Fibroblast of skin of back (primary cell): ENCODE results near the gene RBM12.
"Not testable (repeated sequence)": the region's sequence is repeated elsewhere in the genome, so short reads cannot be mapped to it uniquely, and the experiment has no call there.

Experiments used
- DNase-seq: peaks from one replicate; pipeline ENCODE4 v3.0.0-alpha.2; 2013

The RBM12 gene

GRCh38 chr20:35698298-35699126 is 33.8 kb upstream of the RBM12 start:
- DNase-seq: no peak

- no peak for DNase-seq
These were observed 33.1 kb upstream of the RBM12 start for GRCh38 chr20:35697696-35698297.

- DNase-seq: no peak
These were observed 31.3 kb upstream of the RBM12 start for GRCh38 chr20:35695978-35696377.

GRCh38 chr20:35695245-35695749 is 30.6 kb upstream of the RBM12 start:
- DNase-seq: no peak

GRCh38 chr20:35690265-35690664 is 25.6 kb upstream of the RBM12 start:
- no peak for DNase-seq

- DNase-seq: not testable (repeated sequence)
These were observed 22.2 kb upstream of the RBM12 start for GRCh38 chr20:35686872-35687271.

GRCh38 chr20:35685368-35685767 is 20.7 kb upstream of the RBM12 start:
- not testable (repeated sequence) for DNase-seq

GRCh38 chr20:35681960-35682359 is 17.3 kb upstream of the RBM12 start:
- no peak for DNase-seq

DNA sequence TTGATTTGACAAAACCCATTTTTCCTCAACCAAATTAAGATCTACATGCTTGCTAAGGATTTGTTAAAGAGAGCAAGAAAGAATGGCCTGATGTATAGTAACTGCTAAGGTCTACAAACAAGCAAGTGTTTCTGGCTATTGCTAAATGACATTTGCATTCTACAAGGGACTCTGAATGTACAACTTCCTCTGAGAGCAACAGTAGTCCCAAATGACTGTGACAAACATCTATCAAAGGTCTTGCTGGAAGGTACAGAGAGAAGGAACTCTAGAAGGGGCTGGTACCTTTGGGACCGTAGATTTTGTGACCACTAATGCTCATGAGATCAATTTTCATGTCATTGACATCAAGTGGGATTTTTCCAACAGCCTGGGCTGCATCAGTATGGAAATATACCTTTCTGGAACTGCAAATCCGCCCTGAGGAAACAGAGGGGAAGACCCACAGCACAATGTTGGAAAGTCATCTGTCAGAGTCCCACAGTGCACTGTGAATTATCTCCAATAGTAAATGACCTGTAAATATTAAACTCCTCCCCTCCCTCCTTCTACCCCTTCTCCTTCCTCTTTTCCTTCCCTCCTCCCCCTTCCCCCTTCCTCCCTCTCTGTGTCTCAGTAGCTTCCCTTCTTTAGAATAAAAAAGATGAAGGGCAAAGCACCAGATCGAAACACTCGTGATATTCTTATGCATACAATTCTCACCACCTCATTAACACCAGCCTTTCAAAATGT is 15.9 kb upstream of the RBM12 start:
- DNase-seq: no peak

- DNase-seq: no peak
These were observed 10.2 kb upstream of the RBM12 start for GRCh38 chr20:35674921-35675320.

- no peak for DNase-seq
These were observed 9.2 kb upstream of the RBM12 start for GRCh38 chr20:35673884-35674283.

DNA sequence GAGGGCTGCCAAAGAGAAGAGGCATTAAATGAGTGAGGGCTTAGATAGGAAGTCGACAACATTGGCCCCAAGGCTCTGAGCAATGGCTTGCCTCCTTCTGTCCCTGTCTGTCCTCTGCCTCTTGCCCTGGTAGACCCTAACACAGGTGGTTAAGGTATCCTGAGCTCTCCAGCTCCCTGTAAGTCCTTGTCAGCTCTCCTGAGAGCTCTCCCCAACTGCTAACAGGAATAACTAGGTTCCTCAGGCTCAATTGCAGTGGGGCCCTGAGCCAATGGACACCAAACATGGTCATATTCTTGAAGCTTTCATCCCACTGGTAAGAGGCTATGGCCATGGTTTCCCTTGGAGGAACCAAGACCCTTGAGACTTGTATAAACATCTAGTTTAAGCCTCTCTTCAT is 5.0 kb upstream of the RBM12 start:
- no peak for DNase-seq

DNA sequence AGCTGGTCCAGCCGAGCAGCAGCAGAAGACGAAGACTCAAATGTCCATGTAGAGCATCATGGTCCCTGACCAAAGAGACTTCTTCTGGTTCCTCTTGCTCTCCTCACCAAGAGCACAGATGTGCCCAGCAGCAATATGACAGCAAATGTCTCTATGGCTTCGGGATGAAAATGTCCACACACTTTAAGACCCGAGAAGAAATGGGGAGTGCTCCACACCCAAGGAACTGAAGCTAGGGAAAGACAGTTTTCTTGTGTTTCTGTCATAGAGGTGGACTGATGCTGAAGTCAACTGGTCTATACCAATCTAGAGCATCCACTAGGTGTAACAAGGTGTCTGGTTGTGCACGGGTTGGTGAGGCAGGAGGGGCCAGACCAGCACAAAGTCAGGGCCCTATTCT is 4.5 kb upstream of the RBM12 start:
- DNase-seq: no peak

- no peak for DNase-seq
These were observed 1.2 kb upstream of the RBM12 start for GRCh38 chr20:35665949-35666288.

DNA sequence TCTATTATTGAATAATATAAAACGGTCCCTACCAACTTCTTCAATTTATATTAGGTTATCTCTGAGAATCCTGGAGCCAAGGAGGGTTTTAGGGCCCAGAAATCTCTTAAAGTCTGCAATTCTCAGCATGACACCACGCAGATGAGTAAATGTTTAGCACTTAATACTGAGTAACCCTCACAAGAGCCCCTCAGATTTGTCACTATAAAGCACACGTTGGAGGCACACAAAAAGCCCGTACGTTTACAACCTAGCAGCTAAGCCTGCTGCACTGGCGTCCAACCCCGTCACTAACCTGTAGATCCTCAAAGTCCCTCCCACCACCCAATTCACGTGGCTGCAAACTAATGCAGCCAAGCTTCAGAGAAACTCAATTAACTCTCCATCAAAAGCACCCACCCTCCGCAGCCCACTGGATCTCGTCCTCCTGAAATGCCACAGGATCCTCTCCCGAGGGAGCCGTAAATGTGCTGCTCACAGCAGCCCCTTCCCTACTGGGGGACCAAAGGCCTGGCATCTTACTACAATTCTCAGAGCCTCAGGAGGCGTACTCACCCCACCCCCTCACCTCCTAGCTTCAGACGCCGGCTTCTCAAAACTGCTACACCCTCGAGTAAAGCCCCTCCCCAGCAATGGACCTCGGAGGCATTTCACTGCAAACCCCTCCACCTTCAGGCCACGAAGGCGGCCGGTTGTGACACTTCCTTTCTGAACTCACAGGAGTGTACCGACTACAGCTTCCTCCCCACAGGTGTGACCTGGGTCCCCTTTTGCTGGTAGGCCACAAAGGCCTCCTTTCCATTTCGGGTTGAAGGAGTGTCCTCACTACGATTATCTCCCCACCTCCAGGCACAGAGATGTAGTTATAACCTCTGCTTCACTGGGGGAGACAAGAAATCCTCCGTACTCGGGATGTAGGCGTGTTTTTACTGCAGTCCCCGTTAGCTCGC is 909 bp downstream of the RBM12 start:
- DNase-seq: peak; percentile 22

DNA sequence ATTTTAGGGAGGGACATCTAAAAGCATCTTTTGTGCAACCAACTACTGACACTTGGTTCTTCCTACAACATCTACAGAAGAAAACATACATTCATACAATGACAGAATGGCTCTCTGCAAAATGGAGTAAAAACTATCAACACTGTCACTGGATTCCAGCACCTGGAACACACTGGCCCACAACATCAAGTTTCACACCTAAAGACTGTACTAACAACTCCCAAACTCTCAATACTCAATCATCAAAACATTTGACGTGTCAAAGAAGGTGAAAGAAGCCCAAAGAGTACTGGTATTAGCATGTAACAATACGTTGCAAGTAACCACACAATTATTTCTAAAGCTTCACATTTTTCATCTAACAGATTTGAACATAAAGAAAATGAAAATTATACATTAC is 2.1 kb downstream of the RBM12 start:
- no peak for DNase-seq

DNA sequence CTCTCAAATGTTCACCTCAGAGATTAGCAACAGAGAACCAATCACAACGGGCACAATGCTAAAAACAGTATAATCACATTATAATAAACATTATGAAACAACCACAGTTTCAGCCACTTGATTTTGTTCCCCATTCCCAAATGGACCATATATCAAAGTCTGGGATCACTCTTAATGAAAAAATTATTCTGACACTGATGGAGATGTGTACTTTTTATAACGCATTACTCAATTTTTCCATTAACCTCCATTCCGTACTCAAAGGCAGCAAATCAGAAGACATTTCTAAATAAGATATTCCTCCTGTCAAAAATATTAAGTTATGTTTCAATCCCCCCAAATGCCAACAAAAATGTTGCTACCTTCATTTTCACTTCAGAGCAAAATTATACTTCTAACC is 2.8 kb downstream of the RBM12 start:
- DNase-seq: no peak

GRCh38 chr20:35661053-35661452 is 3.6 kb downstream of the RBM12 start:
- peak; percentile 15 for DNase-seq

DNA sequence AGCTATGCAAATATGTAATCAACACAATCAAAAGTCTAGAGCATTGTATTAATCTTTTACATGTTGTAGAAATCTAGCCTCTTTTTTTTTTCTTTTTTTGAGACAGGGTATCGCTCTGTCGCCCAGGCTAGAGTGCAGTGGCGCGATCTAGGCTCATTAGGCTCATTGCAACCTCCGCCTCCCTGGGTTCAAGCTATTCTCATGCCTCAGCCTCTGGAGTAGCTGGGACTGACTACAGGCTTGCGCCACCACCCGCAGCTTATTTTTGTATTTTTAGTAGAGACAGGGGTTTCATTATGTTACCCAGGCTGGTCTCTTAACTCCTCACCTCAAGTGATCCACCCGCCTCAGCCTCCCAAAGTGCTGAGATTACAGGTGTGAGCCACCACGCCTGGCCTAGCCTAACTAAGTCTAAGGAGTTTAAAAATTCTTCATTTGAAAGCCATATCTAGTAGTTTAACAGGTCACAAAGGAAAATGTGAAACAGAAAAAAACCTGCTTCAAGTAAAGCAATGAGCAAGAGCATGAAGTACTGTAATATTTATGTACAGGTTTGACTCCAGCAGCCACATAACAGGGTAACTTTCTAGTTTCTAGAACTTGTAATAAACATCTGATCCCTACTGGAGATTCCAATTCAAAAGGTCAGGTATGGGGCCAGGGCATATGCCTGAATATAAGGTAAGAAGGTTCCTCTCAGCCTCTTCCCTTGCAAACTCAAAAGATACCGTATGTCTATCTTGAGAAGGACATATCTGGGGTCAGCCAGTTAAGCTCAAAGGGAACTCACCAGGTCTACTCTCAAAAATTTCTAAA is 4.4 kb downstream of the RBM12 start:
- DNase-seq: no peak

DNA sequence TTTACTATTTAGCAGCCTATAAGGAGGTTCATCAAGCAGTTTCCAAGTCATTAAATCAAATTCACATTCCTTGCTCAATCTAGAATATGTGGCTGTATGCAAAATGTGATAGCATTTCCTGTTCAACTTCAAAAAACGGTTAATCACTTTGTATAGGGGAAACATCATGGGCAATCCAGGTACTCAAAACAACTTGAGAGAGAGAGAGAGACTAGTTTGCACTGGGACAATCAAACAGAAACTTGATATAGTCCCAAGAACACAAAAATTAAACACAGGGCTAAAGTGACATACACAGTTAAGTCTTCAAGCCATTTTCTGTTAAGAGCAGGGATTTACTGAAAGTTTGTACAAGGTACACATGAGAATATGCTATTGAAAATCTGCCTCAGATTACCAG is 7.4 kb downstream of the RBM12 start:
- DNase-seq: no peak

- DNase-seq: no peak
These were observed 10.3 kb downstream of the RBM12 start for GRCh38 chr20:35654415-35654814.

GRCh38 chr20:35653893-35654292 is 10.8 kb downstream of the RBM12 start:
- DNase-seq: no peak
